Activated effector memory CD4-positive, alpha-beta T cell treated with Interleukin-2 at 50 U/mL for 16 hours (primary cell): ENCODE results near the gene FGFR3.
"Not testable (repeated sequence)": the region's sequence is repeated elsewhere in the genome, so short reads cannot be mapped to it uniquely, and the experiment has no call there.

ENCODE experiments used
- DNase-seq: peaks from one replicate; pipeline ENCODE4 v3.0.0-alpha.2; 2020

FGFR3 gene

DNA sequence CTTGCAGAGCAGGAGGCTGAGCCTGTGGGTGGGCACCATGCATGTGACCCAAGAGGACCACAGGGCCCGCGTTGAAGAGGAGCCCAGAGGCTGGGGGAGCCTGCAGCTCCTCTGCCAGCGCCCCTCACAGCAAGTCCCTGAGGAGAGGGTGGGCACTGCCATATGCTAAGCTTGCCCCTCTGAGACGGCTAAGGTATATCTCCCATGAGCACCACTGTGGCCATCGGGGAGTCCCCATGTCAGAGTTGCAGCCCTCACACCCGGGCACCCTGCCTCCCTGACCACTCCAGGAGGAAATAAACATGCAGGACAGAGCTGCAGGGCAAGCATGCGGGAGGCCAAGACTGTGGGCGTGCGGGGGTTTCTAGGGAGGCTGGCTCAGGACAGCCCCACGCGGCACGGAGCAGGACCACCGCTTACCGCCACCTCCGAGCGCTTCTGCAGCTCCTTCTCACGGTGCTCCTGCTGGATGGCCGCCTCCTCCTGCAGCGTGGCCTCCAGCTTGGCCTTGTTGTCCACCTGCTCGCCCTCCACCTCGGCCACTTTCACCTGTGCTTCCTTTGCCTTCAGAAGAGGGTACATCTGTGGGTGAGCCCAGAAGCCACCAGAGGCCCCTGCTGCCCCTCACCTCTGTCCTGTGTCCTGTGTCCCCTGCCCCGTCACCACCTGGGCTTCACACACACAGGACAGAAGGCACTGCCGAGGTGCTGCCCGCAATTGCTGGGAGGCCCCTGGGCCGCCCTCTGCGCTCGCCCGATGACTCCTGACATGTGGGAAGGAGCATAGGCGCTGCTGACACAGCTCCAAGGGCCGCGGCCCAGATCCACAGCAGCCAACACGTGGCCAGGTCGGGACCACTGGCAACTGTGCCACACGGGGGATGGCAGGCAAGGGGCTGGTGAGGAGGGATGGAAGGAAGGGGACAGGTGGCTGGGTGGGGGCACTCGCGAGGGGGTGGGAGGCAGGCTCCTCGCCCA is 29.8 kb downstream of the FGFR3 start:
- no peak for DNase-seq

DNA sequence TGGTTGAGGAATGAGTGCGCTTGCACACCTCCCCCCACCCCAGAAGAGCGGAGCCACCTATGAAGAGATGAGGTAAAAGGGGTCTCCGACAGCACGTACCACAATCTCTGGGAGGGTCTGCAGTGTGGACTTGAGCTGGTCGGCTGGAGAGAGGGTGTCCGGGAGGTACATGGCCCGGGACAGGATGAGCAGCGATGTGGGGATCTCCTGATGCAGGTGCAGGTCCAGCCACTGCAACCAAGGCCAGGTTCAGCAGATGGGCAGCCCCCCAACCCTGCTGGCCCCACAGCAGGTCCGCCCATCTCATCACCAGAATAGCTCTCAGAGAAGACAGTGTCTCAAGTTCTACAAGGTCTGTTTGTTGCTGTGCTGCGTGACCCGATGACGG is 30.4 kb downstream of the FGFR3 start:
- DNase-seq = no peak

DNA sequence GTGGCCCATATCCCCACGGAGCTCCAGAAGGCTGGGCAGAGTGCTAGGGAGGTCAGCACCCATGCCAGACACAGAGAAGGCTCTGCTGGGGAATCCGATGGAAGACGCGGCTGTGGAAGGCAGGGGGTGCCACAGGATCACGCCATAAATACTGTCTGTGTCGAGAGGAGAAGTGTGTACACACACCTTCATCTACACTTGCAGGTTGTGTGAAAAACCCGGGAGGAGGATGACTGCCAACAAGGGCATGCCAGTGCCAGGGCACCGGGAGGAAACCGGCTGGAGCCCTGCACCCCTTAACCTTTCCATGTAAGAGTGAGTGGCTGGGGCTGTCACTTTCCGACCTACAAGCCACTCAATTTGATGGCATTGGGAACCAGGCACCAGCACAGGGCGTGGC is 31.7 kb downstream of the FGFR3 start:
- no peak for DNase-seq

GRCh38 chr4:1825326-1825725 is 32.2 kb downstream of the FGFR3 start:
- no peak for DNase-seq

GRCh38 chr4:1826531-1827350 is 33.6 kb downstream of the FGFR3 start:
- no peak for DNase-seq

GRCh38 chr4:1830234-1830633 is 37.1 kb downstream of the FGFR3 start:
- DNase-seq = no peak

DNA sequence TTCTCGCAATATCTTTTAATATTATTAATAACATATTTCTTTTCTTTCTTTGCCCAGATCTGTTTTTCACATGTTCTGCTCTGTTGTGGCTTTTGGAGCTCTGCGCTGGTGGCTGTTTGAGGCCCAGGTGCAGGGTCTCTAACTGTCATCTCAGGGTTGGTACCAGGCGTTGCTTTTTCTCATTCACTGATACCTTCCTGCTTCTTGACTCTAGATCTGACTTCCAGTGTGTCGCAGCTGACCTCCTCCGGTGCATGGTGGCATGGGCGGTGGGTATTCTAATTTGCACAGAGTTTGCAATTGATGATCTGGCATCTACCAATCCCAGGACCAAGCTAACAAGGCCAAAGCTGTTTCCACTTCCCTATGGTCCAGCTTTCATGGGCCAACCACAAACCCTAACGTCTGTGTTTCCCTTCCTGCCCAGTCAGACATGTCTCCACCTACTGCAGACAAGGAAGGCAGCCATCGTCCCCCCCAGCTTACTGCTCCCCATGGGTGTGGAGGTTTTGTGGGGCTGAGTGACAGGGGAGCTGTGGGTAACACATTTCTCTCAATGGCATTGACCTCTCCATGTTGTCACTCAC is 37.6 kb downstream of the FGFR3 start:
- no peak for DNase-seq

DNA sequence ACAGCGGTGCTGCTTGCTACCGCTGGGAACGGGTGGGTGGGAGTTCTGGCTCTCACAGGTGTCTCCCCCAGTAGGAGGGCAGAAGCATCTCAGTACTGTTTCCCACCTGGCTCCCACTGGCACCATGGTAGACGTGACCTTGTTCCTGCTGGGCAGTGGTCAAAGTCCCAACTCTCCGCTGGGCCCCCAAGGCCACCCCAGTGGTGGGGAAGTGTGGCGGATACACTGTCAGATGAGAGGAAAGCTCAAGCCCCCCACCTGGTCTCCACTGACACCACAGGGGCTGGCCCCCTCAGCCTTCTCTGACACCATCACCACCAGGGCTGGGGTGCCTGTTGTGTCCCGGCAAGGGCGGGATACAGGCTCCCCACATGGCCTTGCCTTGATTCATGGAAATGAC is 38.2 kb downstream of the FGFR3 start:
- no peak for DNase-seq

DNA sequence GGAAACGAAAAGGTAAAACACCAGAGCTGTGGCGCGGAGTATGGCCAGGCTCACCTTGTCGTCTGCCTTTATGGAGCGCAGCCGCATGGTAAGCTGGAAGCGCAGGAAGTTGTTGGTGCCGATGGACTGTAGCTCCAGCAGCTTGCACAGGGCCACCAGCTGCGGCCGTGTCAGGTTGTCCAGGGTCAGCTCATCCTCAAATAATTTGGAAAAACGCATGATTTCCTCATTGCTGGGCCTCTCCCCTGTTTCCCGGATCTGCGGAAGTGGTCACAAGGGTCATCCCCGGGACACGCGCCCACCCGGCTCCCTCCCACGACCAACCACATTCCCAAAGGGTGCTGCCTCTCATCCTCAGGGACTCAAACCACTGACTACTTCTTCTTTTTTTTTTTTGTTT is 39.6 kb downstream of the FGFR3 start:
- no peak for DNase-seq

DNA sequence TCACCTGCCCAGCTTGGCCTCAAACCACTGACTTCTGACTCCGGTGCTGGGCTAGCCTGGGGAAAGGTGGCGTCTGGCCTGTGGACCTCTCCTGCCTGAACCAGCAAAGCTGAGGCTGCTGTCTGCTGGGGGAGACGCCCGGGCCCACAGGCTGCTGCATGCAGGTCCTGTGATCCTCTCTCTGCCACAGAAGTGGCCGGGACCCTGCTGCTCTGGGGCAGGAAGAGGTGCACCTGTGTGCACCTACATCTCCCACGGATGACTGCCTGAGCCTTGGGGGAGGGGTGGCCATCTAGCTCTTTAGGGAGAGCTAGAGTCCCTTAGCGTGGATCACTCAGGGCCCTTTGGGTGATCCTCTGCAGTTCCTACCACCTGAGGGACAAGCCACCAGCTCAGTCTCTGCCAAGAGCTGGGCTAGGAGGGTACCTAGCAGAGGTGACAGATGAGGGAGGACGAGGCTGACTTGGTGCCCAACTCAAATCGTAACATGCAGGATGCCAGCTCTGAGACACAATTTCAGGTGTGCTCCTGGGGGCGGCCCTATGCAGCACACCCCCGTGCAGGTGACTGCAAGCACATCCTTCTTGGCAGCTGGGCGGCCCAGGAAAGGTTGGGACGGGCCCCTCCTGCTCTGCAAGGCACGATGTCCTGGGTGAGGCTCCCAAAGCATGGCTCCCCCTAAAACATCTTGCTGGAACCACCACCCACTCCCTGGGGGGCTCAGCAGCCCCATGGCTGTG is 40.4 kb downstream of the FGFR3 start:
- no peak for DNase-seq

GRCh38 chr4:1834047-1834775 is 41.1 kb downstream of the FGFR3 start:
- DNase-seq = no peak

GRCh38 chr4:1835836-1836235 is 42.7 kb downstream of the FGFR3 start:
- not testable (repeated sequence) for DNase-seq

DNA sequence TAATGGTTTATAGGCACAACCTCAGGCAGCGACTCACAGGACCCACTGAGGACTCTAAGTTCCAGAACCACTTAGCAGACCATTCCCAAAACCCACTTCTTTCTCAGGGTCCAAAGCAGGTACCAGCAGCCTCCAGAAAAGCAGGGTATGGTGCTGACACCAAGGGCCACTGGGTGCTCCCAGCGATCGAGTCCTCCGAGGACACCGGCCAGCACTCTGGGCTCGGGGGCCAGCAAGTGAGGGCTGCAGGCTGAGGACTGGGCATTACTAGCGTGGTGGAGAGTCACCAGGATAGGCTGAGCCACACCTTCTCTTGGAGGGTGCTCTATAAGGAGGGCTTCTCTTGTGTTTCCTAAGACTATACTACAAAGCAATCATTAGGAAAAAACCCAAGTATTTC is 43.6 kb downstream of the FGFR3 start:
- no peak for DNase-seq

- no peak for DNase-seq
Measured at GRCh38 chr4:1837069-1837468, 44.0 kb downstream of the FGFR3 start.

- DNase-seq = no peak
Measured at GRCh38 chr4:1839282-1839681, 46.2 kb downstream of the FGFR3 start.

DNA sequence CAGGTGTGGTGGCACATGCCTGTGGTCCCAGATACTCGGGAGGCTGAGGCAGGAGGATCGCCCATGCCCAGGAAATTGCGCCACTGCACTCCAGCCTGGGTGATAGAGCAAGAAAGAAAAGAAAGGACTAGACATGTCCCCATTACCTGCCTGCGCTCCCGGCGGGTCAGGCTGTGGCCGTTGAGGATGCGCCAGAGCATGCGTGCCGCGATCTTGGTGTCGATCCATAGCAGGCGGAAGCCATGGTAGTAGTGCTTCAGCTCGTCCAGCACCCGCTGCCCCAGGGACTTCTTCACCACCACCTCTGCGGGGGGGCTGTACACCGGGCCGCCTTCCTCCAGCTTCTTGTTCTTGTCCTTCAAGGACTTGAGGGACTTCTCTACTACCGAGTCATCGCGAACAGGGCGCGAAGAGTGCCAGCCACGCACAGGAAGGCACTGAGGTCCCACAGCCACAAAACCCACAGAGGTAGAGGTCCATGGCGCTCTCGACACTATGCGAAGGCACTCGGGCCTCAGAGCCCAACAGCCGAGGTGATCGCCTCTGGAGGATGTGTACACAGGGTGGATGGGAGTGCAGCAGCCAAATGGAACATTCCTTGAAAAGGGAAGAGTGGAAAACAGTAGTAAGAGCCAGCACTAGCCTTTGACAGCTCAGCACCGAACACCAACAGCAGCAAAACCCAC is 48.3 kb downstream of the FGFR3 start:
- DNase-seq = no peak

DNA sequence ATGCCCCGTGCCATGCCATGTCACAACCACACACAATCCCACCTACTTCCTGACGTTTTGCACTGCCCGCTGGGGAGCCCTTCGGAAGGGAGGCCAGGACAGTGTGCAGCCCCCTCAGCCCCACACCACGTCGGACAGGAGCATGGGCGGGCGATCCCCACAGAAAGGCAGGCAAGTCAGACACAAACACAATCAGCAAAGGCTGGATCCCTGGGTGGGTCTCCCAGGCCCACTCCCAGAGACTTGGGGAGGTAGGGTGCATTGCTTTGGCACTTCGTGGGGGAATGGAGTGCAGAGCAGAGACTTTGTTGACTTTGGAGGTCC is 48.8 kb downstream of the FGFR3 start:
- DNase-seq = no peak

GRCh38 chr4:1842339-1842895 is 49.3 kb downstream of the FGFR3 start:
- DNase-seq = no peak

DNA sequence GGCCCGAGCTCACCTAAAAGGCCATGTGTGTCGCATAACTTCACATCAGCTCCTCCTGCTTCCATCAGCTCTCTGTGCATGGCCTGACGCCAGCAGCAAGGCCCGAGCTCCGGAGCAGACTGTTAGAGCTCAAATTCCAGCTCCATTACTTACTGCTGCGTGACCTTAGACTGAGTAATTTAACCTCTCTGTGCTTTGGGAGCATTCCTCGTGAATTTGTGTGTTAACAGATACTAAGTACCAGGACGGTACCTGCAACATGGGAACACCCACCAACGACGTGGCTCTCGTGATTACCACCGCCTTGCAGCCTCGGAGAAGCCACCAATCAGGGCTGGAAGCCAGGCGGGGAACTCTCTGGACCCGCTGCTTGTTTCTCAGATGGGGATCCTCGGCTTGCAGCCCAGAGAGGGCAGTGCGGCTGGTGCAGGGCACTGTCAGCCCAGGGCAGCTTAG is 49.9 kb downstream of the FGFR3 start:
- no peak for DNase-seq

DNA sequence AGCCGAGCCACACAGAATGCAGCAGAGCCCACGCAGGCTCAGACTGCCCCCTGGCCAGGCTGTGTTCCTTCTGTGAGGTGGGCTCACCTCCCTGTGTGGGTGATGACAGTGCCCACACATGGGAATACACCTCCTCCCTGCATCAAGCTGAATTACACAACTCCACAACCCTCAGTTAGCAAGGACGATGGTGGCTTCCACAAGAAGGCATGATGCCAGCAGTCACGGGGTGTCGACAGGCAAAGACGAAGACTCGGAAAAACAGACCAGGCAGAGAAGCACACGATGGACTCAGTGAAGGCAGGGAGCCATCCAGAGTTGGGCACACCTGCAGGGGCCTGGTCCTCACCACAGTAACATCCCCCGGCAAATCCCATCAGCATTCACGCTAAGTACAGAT is 50.8 kb downstream of the FGFR3 start:
- DNase-seq = no peak

GRCh38 chr4:1844618-1845017 is 51.5 kb downstream of the FGFR3 start:
- not testable (repeated sequence) for DNase-seq
